ENCODE results near the gene PRM3.

PRM3 gene

GRCh38 chr16:11272921-11273720 lies at the start of gene PRM3:
Gene PRM3 (minus strand): TSS chr16:11273629. CDS start chr16:11273595, 34 bp downstream.
- ATAC-seq, result no peak

GRCh38 chr16:11322823-11323222 lies 49.4 kb upstream of the PRM3 start:
- ATAC-seq, result no peak

- ATAC-seq, result no peak
Measured at GRCh38 chr16:11321662-11322061, 48.2 kb upstream of the PRM3 start.

- ATAC-seq, result no peak
Measured at GRCh38 chr16:11320170-11320569, 46.7 kb upstream of the PRM3 start.

- no peak for ATAC-seq
Measured at GRCh38 chr16:11319529-11320146, 46.2 kb upstream of the PRM3 start.

GRCh38 chr16:11318817-11319216 lies 45.4 kb upstream of the PRM3 start:
- ATAC-seq, result no peak

GRCh38 chr16:11316331-11317015 lies 43.0 kb upstream of the PRM3 start:
- ATAC-seq, result no peak

GRCh38 chr16:11315510-11315909 lies 42.1 kb upstream of the PRM3 start:
- ATAC-seq, result no peak

GRCh38 chr16:11314309-11314894 lies 41.0 kb upstream of the PRM3 start:
- no peak for ATAC-seq

GRCh38 chr16:11313493-11314308 lies 40.3 kb upstream of the PRM3 start:
- ATAC-seq, result no peak

GRCh38 chr16:11312718-11313492 lies 39.5 kb upstream of the PRM3 start:
- ATAC-seq, result no peak

GRCh38 chr16:11310997-11311561 lies 37.6 kb upstream of the PRM3 start:
- no peak for ATAC-seq

GRCh38 chr16:11310634-11310977 lies 37.2 kb upstream of the PRM3 start:
- ATAC-seq, result no peak

GRCh38 chr16:11309895-11310633 lies 36.6 kb upstream of the PRM3 start:
- ATAC-seq, result no peak

- no peak for ATAC-seq
Measured at GRCh38 chr16:11308493-11309283, 35.3 kb upstream of the PRM3 start.

GRCh38 chr16:11307639-11308492 lies 34.4 kb upstream of the PRM3 start:
- no peak for ATAC-seq

GRCh38 chr16:11306997-11307638 lies 33.7 kb upstream of the PRM3 start:
- ATAC-seq, result no peak

- no peak for ATAC-seq
Measured at GRCh38 chr16:11306381-11306780, 33.0 kb upstream of the PRM3 start.
